Panc1 (cell line): Measurements from ENCODE around the gene GTF2H3. TPM values are rescaled to one million over a fixed set of nuclear protein-coding genes. Genes with fewer than 3 reads are reported as not detected.
A peak's percentile ranks its signal among the peaks of the same experiment; 100 is the strongest.

Experiments
- ATAC-seq: fragments of 200-7000 bp; cut with Tn5 transposase; 2 replicates; pipeline ENCODE4 v1.9.1; 2020; ENCODE audit warnings: mild to moderate bottlenecking, moderate library complexity
- BruUV-seq: library from RNA; stranded (reverse); fragments of 400-500 nt; replicated peaks from 2 replicates; lab custom pipeline; 2021; lab: Mats Ljungman, UMichigan
- CTCF ChIA-PET: fragments of 300-600 bp; sonication (Branson Sonifier 250); formaldehyde crosslinking; loops from one replicate; lab custom pipeline; 2022; ENCODE audit warnings: antibody characterized with exemption; lab: Charles Lee
- POLR2A ChIA-PET: fragments of 300-600 bp; sonication (Branson Sonifier 250); formaldehyde crosslinking; loops from one replicate; lab custom pipeline; 2022; ENCODE audit warnings: antibody characterized with exemption; lab: Charles Lee
- DNase-seq: peaks from one replicate; pipeline ENCODE4 v3.0.0-alpha.2; 2010; ENCODE audit warnings: low read depth, low spot score
- H3K27ac ChIP-seq: 2 replicates; pipeline ENCODE4 v1.5.1; 2011; ENCODE audit warnings: mild to moderate bottlenecking, low read length, inconsistent platforms
- H3K27me3 ChIP-seq: fragments of 200-500 bp; sonication (Bioruptor generic); 2 replicates; pipeline ENCODE4 v1.6.0; 2014; ENCODE audit warnings: low read length, inconsistent platforms; ENCODE audit not compliant: control insufficient read depth, insufficient read depth
- H3K36me3 ChIP-seq: fragments of 200-500 bp; sonication (Bioruptor generic); 2 replicates; pipeline ENCODE4 v1.5.1; 2014; ENCODE audit warnings: inconsistent platforms, mild to moderate bottlenecking, low read length, moderate library complexity; ENCODE audit not compliant: control insufficient read depth, insufficient read depth
- H3K4me1 ChIP-seq: 2 replicates; pipeline ENCODE4 v1.5.1; 2011; ENCODE audit warnings: inconsistent platforms, mild to moderate bottlenecking, low read length, moderate library complexity; ENCODE audit not compliant: control insufficient read depth, insufficient read depth
- H3K4me3 ChIP-seq, 2 experiments: 2 replicates each; pipeline ENCODE4 v1.5.1; 2011 to 2012; ENCODE audit warnings: low read depth in 2 of 2, low read length in 2 of 2, mild to moderate bottlenecking in 2 of 2, inconsistent platforms in 1 of 2, moderate library complexity in 1 of 2
- H3K9me3 ChIP-seq: fragments of 200-500 bp; sonication (Bioruptor generic); 2 replicates; pipeline ENCODE4 v1.5.1; 2014; ENCODE audit warnings: low read depth, mild to moderate bottlenecking, inconsistent platforms, low read length, moderate library complexity; ENCODE audit not compliant: control insufficient read depth, insufficient read depth
- CTCF ChIP-seq: fragments of 450-650 bp; IDR thresholded peaks from 2 replicates; pipeline ENCODE4 v1.5.1; 2017; ENCODE audit warnings: mild to moderate bottlenecking
- POLR2AphosphoS5 ChIP-seq: IDR thresholded peaks from 2 replicates; pipeline ENCODE4 v1.6.1; 2012; ENCODE audit warnings: mild to moderate bottlenecking, low read depth, low read length, moderate library complexity
- REST ChIP-seq, 2 experiments: IDR thresholded peaks; 2 replicates each; pipeline ENCODE4 v1.6.1; 2011 to 2012; ENCODE audit warnings: low read depth in 2 of 2, control low read depth in 1 of 2, low read length in 1 of 2, mild to moderate bottlenecking in 1 of 2, moderate library complexity in 1 of 2; ENCODE audit not compliant: insufficient read depth in 1 of 2
- SIN3A ChIP-seq: IDR thresholded peaks from 2 replicates; pipeline ENCODE4 v1.6.1; 2012; ENCODE audit warnings: low read depth, mild to moderate bottlenecking, low read length, moderate library complexity, borderline replicate concordance; ENCODE audit not compliant: insufficient read depth
- TCF7L2 ChIP-seq: IDR thresholded peaks from 2 replicates; pipeline ENCODE4 v1.6.1; 2011; ENCODE audit warnings: mild to moderate bottlenecking, low read depth, low read length, inconsistent platforms
- in situ Hi-C: cut with HindIII; loops from 2 replicates; pipeline ENCODE4 v1.10.0; 2016; ENCODE audit warnings: low sequenced_read_pairs, low pct_unique_long_range_greater_than_20kb
- intact Hi-C: fragments of 100-400 bp; cut with micrococcal nuclease; formaldehyde crosslinking; loops from one replicate; pipeline ENCODE4 v1.10.0; 2022; ENCODE audit not compliant: unreplicated experiment
- total RNA-seq: library from RNA; stranded (reverse); gene quantifications from one replicate; pipeline ENCODE4 v1.2.1, GENCODE V29; 2021; ENCODE audit not compliant: unreplicated experiment

The GTF2H3 gene
- total RNA-seq, 1 experiment from 2014 or later = 40.7 TPM

- in situ Hi-C loops (no loop called here), intact Hi-C loops (no loop called here)
- no peaks in the 10 kb centered on the region for H3K9me3 ChIP-seq
- TF ChIP-seq SIN3A = peak; percentile 98
- 0 out of 2 replicates have a peak, but pooled peaks have one; percentile 34 for TF ChIP-seq POLR2AphosphoS5
- TF ChIP-seq CTCF = no peak
- POLR2A ChIA-PET = no interaction called here
- CTCF ChIA-PET = no interaction called here
- TSS peak; percentile 78 for BruUV-seq
- peak within 1 kb of the TSS; percentile 75 for H3K27ac ChIP-seq
- peak within 1 kb of the TSS; percentile 87 to 90 for H3K4me3 ChIP-seq
- H3K27me3 ChIP-seq = no peaks in the 10 kb centered on the region
- H3K36me3 ChIP-seq = no peaks in the 10 kb centered on the region
- DNase-seq (peak; percentile 39), ATAC-seq (peak; percentile 99)
- H3K4me1 ChIP-seq = peaks cover 10% of the 10 kb centered on the region; the same call in 1 of the 2 replicates
Observed at GRCh38 chr12:123670882-123671728, 37.5 kb downstream of the GTF2H3 start, which contains the start of gene TCTN2. TCTN2 (plus strand) TSS chr12:123671113; CDS start chr12:123671241, 128 bp downstream.

- H3K27ac ChIP-seq = no peak overlapping the region; the same call in 1 of the 2 replicates
- peak overlapping the region; percentile 87 to 90 for H3K4me3 ChIP-seq
- H3K9me3 ChIP-seq = no peaks in the 10 kb centered on the region
- no peak for DNase-seq
- H3K27me3 ChIP-seq = no peaks in the 10 kb centered on the region
- POLR2A ChIA-PET = no interaction called here
- CTCF ChIA-PET = no interaction called here
- BruUV-seq = no TSS peak
- H3K36me3 ChIP-seq = no peaks in the 10 kb centered on the region
- H3K4me1 ChIP-seq = peaks cover 10% of the 10 kb centered on the region; the same call in 1 of the 2 replicates
- in situ Hi-C loops (no loop called here), intact Hi-C loops (no loop called here)
- no peak for ATAC-seq
- no peak for TF ChIP-seq TCF7L2
- TF ChIP-seq CTCF = no peak
- no peak for TF ChIP-seq SIN3A
- TF ChIP-seq REST (IDR thresholded peaks at IDR 0.05; ENCODE audit: insufficient read depth in 1 of 2, low read depth in 2 of 2, low read length in 1 of 2) = no peak
- TF ChIP-seq POLR2AphosphoS5 = no peak
Observed at GRCh38 chr12:123671876-123672275, 38.2 kb downstream of the GTF2H3 start.
